Tibial nerve (tissue), 4 donors: Measurements from ENCODE around the gene RRN3. TPM values are rescaled to one million over a fixed set of nuclear protein-coding genes. Genes with fewer than 3 reads are reported as not detected.

ENCODE experiments used
- DNase-seq, 2 donors: peaks; one replicate each; pipeline ENCODE4 v3.0.0-alpha.2; 2019; ENCODE audit warnings: low spot score in 2 of 2
- H3K27ac ChIP-seq, 4 donors: fragments of 200-600 bp; sonication (generic) in 3 of 4; one replicate each; pipeline ENCODE4 v1.5.1; 2017 to 2019; ENCODE audit warnings: mild to moderate bottlenecking in 1 of 4
- H3K27me3 ChIP-seq, 2 donors: fragments of 200-600 bp; sonication (generic) in 1 of 2; one replicate each; pipeline versions ENCODE4 v1.5.1 to v1.6.0; 2017 to 2019
- H3K36me3 ChIP-seq, 3 donors: fragments of 200-600 bp; sonication (generic); one replicate each; pipeline ENCODE4 v1.5.1; 2018 to 2019
- H3K4me1 ChIP-seq, 4 donors: fragments of 200-600 bp; sonication (generic) in 3 of 4; one replicate each; pipeline ENCODE4 v1.5.1; 2017 to 2019
- H3K4me3 ChIP-seq, 4 donors: fragments of 200-600 bp; sonication (generic) in 3 of 4; one replicate each; pipeline ENCODE4 v1.5.1; 2017 to 2019; ENCODE audit warnings: mild to moderate bottlenecking in 1 of 4, moderate library complexity in 1 of 4
- H3K9me3 ChIP-seq, 4 donors: fragments of 200-600 bp; sonication (generic) in 3 of 4; one replicate each; pipeline ENCODE4 v1.5.1; 2017 to 2019
- EP300 ChIP-seq, 2 donors: sonication (generic); formaldehyde crosslinking; IDR thresholded peaks; one replicate each; pipeline ENCODE4 v1.6.1; 2017; ENCODE audit warnings: antibody characterized with exemption in 2 of 2, mild to moderate bottlenecking in 1 of 2
- POLR2A ChIP-seq, 2 donors: fragments of 450-650 bp; IDR thresholded peaks; one replicate each; pipeline ENCODE4 v1.6.1; 2017; ENCODE audit warnings: antibody characterized with exemption in 2 of 2, mild to moderate bottlenecking in 2 of 2, moderate library complexity in 2 of 2
- WGBS, 2 donors: methylation state at CpG; one replicate each; pipeline ENCODE4 v1.1.5; 2018; 5-methylcytosine and 5-hydroxymethylcytosine counted together
- total RNA-seq, 4 donors: library from RNA; depleted of rRNA; stranded (reverse); fragments of >200 nt; gene quantifications; one replicate each; pipeline ENCODE4 v1.1.0, GENCODE V29; 2016
- TF ChIP-seq, protein P1 (sequence below), 5 experiments: fragments of 200-600 bp in 3 of 5; fragments of 450-650 bp in 2 of 5; sonication (generic) in 3 of 5; IDR thresholded peaks; one replicate each; pipeline ENCODE4 v1.5.1; 2016 to 2019; ENCODE audit warnings: antibody characterized with exemption in 5 of 5, mild to moderate bottlenecking in 3 of 5, moderate library complexity in 2 of 5

The RRN3 gene
- total RNA-seq, 4 donors from 2014 or later = 25.5 to 39.6 (median 36.0) TPM

GRCh38 chr16:15059324-15059723 lies 34.7 kb downstream of the RRN3 start:
- Histone ChIP-seq H3K4me1 (peaks cover 0 to 13% (median 4%) of the 10 kb centered on the region in 4 donors), H3K4me3 (no peak overlapping the region), H3K27me3 (no peaks in the 10 kb centered on the region), H3K9me3 (no peaks in the 10 kb centered on the region), H3K36me3 (peaks cover 0 to 61% (median 11%) of the 10 kb centered on the region in 3 donors), H3K27ac (no peak overlapping the region)
- no peak for DNase-seq
- WGBS, 2 donors = 65 to 80% methylated on average over 3 of the region's 3 CpGs
- TF ChIP-seq POLR2A (IDR thresholded peaks at IDR 0.05) (no peak), EP300 (IDR thresholded peaks at IDR 0.05) (no peak)
- TF ChIP-seq, protein P1, sequence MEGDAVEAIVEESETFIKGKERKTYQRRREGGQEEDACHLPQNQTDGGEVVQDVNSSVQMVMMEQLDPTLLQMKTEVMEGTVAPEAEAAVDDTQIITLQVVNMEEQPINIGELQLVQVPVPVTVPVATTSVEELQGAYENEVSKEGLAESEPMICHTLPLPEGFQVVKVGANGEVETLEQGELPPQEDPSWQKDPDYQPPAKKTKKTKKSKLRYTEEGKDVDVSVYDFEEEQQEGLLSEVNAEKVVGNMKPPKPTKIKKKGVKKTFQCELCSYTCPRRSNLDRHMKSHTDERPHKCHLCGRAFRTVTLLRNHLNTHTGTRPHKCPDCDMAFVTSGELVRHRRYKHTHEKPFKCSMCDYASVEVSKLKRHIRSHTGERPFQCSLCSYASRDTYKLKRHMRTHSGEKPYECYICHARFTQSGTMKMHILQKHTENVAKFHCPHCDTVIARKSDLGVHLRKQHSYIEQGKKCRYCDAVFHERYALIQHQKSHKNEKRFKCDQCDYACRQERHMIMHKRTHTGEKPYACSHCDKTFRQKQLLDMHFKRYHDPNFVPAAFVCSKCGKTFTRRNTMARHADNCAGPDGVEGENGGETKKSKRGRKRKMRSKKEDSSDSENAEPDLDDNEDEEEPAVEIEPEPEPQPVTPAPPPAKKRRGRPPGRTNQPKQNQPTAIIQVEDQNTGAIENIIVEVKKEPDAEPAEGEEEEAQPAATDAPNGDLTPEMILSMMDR (IDR thresholded peaks at IDR 0.05) = no peak

- 78 to 83% methylated on average over 7 of the region's 7 CpGs for WGBS, 2 donors
- Histone ChIP-seq H3K36me3 (peaks cover 0 to 46% (median 11%) of the 10 kb centered on the region in 3 donors), H3K9me3 (no peaks in the 10 kb centered on the region), H3K4me1 (peaks cover 0 to 21% (median 5%) of the 10 kb centered on the region in 4 donors), H3K27ac (no peak overlapping the region), H3K27me3 (no peaks in the 10 kb centered on the region), H3K4me3 (no peak overlapping the region)
- DNase-seq = no peak
- no peak for TF ChIP-seq EP300 (IDR thresholded peaks at IDR 0.05)
Observed at GRCh38 chr16:15057681-15058417, 36.2 kb downstream of the RRN3 start.

DNA sequence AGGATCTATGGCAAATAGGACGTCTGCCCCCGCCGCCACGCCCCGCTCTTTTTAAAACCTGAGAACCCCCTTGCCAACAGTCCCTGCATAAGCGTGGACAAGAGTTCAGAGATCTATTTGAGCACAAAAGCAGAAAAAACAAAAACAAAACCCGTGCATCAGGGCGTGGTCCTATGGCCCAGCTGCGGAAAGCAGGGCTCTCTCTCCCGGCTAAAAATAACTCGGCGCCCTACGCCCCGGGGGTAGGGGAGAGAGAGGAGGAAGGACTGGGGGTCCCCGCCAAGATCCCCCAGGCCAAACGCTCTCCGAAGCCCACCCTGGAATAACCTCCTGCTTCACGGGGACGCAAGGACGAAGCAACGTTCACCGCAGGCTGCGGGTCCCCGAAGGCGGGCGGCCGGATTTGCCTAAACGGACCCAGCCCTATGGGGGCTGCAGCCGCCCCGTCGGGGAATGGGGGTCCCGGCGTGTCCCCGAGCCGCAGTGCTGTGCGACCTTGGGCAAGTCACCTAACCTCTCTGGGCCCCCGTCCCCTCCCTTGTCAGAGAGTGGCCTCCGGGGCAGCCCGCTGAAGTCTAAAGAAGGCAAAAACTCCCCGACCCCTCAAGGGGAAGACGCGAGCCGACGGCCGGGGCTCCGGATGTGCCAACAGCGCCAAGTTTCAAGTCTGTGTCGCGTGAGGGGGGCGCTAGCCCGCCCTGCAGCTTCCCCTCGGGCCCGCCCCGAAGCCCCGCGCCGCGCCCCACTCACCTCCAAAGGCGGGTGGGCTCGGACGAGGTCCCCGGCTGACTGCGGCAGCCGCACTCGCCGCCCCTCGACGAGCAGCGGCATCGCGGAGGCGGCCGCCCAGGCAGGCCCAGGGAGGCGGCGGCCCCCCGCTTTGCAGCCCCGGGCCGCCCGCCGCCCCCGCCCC lies 38.7 kb downstream of the RRN3 start:
- H3K9me3 ChIP-seq = no peaks in the 10 kb centered on the region
- peak overlapping the region; percentile 89 to 100 (median 94) for H3K4me3 ChIP-seq
- no peaks in the 10 kb centered on the region for H3K27me3 ChIP-seq
- 4% methylated on average over 37 to 50 of the region's 81 CpGs for WGBS, 2 donors
- no peak for DNase-seq
- peaks cover 0 to 23% (median 5%) of the 10 kb centered on the region in 4 donors for H3K4me1 ChIP-seq
- H3K36me3 ChIP-seq = peaks cover 0 to 22% (median 0%) of the 10 kb centered on the region in 3 donors
- H3K27ac ChIP-seq = peak overlapping the region; percentile 72 to 94 (median 89)
- TF ChIP-seq, protein P1 (IDR thresholded peaks at IDR 0.05) = peak in 1 of 5 experiments; percentile 12
- TF ChIP-seq EP300 (IDR thresholded peaks at IDR 0.05) (no peak), POLR2A (IDR thresholded peaks at IDR 0.05) (peak in 1 of 2 donors; percentile 46)

GRCh38 chr16:15054357-15055140 lies 39.5 kb downstream of the RRN3 start:
- H3K4me1 ChIP-seq = peaks cover 0 to 26% (median 5%) of the 10 kb centered on the region in 4 donors
- no peaks in the 10 kb centered on the region for H3K27me3 ChIP-seq
- peak overlapping the region; percentile 89 to 100 (median 94) for H3K4me3 ChIP-seq
- WGBS, 2 donors = 81 to 82% methylated on average over 19 of the region's 19 CpGs
- DNase-seq = no peak
- peaks cover 0 to 14% (median 0%) of the 10 kb centered on the region in 3 donors for H3K36me3 ChIP-seq
- H3K9me3 ChIP-seq = no peaks in the 10 kb centered on the region
- TF ChIP-seq POLR2A (IDR thresholded peaks at IDR 0.05) (no peak), EP300 (IDR thresholded peaks at IDR 0.05) (no peak)
- TF ChIP-seq, protein P1 (IDR thresholded peaks at IDR 0.05) = no peak
- peak overlapping the region; percentile 72 to 94 (median 89) for H3K27ac ChIP-seq

DNA sequence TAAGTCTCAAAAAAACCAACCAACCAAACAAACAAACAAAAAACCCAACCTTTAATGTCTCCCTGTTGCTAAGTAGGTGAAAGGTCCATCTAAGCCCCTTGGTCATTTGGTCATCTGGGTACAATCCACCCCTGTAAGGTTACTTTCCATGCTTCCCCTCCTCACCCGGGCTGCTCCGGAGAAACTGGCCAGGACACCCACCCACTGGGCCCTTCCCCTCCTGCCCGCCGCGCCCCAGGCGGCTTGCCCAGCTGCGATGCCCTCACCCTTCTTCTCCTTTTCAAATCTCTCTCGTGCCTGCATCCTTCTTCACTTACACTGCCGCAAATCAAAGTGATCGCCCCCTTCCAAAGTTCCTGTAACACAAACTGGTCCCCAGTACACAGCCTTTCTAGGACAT lies 40.2 kb downstream of the RRN3 start:
- Histone ChIP-seq H3K27ac (peak overlapping the region in 2 of 4 donors; percentile 93 to 94), H3K36me3 (peaks cover 0 to 8% (median 0%) of the 10 kb centered on the region in 3 donors), H3K4me1 (peaks cover 0 to 28% (median 5%) of the 10 kb centered on the region in 4 donors), H3K27me3 (no peaks in the 10 kb centered on the region), H3K9me3 (no peaks in the 10 kb centered on the region), H3K4me3 (no peak overlapping the region)
- WGBS, 2 donors = 86 to 91% methylated on average over 10 of the region's 10 CpGs
- no peak for DNase-seq
- no peak for TF ChIP-seq EP300 (IDR thresholded peaks at IDR 0.05)
- TF ChIP-seq, protein P1 (IDR thresholded peaks at IDR 0.05) = no peak
